Measurements from ENCODE around the gene OTULIN. TPM values are rescaled to one million over a fixed set of nuclear protein-coding genes. Genes with fewer than 3 reads are reported as not detected.

The OTULIN gene
- total RNA-seq, 1 donor from 2014 or later = 96.5 TPM

DNA sequence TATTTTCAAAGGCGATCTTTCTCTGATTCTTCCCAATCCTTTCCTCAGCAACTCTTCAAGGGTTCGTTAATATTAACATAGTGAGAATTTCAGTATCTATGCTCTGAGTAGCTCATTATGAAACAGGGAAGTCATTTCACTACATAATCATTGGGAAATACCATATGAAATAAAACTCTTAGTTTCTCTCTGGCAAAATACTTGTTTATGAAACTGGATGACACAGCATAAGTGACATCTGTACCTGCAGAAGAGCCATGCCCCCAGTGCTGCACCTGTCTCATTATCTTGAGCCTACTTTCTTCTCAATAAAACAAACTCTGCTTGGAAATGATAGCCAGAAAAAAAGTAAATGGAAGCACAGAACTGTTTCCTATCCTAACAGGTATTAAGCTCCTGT lies 33.8 kb upstream of the OTULIN start:
- no peak for ATAC-seq (ENCODE audit: low read depth)
- H3K9me3 Mint-ChIP-seq = peaks cover 3% of the 10 kb centered on the region
- POLR2A ChIA-PET = no interaction called here
- no peaks in the 10 kb centered on the region for H3K4me1 Mint-ChIP-seq
- intact Hi-C loops (cut with micrococcal nuclease) = no loop called here
- DNase-seq = no peak
- CTCF ChIA-PET = no interaction called here
- TF ChIP-seq, protein P1, sequence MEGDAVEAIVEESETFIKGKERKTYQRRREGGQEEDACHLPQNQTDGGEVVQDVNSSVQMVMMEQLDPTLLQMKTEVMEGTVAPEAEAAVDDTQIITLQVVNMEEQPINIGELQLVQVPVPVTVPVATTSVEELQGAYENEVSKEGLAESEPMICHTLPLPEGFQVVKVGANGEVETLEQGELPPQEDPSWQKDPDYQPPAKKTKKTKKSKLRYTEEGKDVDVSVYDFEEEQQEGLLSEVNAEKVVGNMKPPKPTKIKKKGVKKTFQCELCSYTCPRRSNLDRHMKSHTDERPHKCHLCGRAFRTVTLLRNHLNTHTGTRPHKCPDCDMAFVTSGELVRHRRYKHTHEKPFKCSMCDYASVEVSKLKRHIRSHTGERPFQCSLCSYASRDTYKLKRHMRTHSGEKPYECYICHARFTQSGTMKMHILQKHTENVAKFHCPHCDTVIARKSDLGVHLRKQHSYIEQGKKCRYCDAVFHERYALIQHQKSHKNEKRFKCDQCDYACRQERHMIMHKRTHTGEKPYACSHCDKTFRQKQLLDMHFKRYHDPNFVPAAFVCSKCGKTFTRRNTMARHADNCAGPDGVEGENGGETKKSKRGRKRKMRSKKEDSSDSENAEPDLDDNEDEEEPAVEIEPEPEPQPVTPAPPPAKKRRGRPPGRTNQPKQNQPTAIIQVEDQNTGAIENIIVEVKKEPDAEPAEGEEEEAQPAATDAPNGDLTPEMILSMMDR (IDR thresholded peaks at IDR 0.05) = no peak
- no peak overlapping the region for H3K27ac Mint-ChIP-seq
- no peaks in the 10 kb centered on the region for H3K36me3 Mint-ChIP-seq (ENCODE audit: low read depth)
- no peaks in the 10 kb centered on the region for H3K27me3 Mint-ChIP-seq
- no peak overlapping the region for H3K4me3 Mint-ChIP-seq

DNA sequence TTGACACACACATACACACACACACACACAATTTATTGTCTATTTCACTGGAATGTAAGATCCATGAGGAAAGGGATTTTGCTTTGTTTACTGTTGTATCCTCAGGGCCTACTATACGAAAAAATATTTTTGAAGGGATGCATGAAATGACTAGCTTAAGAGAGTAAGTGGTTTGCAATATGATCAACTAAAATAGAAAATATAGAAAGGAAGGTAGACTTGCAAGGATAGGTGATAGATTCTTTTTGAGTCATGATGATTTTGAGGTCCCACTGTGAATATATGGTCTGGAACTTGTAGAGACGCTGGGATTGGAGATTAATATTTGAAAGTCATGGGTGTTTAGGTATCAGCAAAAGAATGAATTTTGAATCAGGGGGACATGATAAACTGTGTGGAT lies 28.9 kb upstream of the OTULIN start:
- ChIA-PET POLR2A (no interaction called here), CTCF (interaction anchor here (1.3 kb wide), 1 partner anchor 13 kb away, joined by 5 read pairs; no protein-coding TSS in a partner anchor)
- Mint-ChIP-seq H3K4me3 (no peak overlapping the region), H3K27ac (no peak overlapping the region), H3K9me3 (no peaks in the 10 kb centered on the region), H3K27me3 (peaks cover 7% of the 10 kb centered on the region), H3K36me3 (ENCODE audit: low read depth) (no peaks in the 10 kb centered on the region), H3K4me1 (no peaks in the 10 kb centered on the region)
- TF ChIP-seq, protein P1 (IDR thresholded peaks at IDR 0.05) = no peak
- no peak for ATAC-seq (ENCODE audit: low read depth)
- intact Hi-C loops (cut with micrococcal nuclease) = no loop called here
- no peak for DNase-seq

DNA sequence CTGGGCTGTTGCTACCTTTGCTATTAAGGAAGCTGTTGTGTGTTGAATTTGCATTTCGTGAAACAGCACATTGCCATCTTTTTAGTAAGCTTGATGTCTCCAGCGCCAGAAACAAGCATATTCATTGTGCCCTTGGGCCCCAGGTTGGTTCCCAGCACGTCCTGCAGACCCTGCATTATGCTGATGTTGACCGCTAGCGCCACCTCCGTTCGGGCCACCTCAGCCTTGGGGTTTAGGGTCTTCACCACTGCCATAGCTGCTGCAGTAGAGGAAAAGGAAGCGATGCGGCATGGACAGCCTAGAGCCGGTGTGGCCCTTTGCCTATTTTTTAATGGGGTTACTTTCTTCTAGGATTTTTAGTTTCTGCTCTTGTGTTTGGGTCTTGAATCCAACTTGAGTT lies 23.8 kb upstream of the OTULIN start:
- ATAC-seq (ENCODE audit: low read depth) (no peak), DNase-seq (no peak)
- Mint-ChIP-seq H3K4me3 (no peak overlapping the region), H3K4me1 (no peaks in the 10 kb centered on the region), H3K36me3 (ENCODE audit: low read depth) (no peaks in the 10 kb centered on the region), H3K9me3 (no peaks in the 10 kb centered on the region), H3K27me3 (peaks cover 23% of the 10 kb centered on the region), H3K27ac (no peak overlapping the region)
- POLR2A ChIA-PET = no interaction called here
- CTCF ChIA-PET = interaction anchor here (0.9 kb wide), 1 partner anchor 289 kb away, joined by 3 read pairs; no protein-coding TSS in a partner anchor
- intact Hi-C loops (cut with micrococcal nuclease) = no loop called here
- TF ChIP-seq, protein P1 (IDR thresholded peaks at IDR 0.05) = no peak

DNA sequence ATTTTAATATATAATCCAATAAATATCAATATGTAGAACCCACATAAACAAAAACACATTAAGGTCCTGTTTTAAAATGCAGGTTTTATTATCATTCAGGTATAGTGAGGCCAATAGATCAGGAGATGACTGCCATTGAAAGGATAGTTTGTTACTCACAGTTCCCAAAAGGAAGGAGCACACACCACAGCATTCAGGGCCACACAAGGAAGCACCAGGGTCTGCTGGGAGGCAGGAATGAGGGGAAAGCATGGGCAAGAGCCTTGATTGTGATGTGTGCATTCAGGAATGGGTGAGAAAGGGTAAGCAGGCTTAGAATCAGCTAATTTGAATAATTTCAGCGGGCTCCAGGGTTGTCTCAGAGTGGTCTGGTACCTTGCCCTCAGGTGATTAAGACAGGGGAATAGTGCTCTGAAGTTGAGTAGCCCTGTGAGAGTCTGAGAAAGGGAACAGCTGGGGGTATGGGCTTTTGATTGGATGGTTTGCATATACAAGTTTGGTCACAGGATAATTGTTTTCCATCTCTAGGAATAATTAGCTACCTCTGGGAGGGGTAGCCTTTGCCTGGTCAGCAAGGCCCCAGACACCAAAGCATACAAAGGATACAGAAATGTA lies 19.8 kb upstream of the OTULIN start:
- H3K4me1 Mint-ChIP-seq = no peaks in the 10 kb centered on the region
- no peaks in the 10 kb centered on the region for H3K36me3 Mint-ChIP-seq (ENCODE audit: low read depth)
- H3K4me3 Mint-ChIP-seq = no peak overlapping the region
- H3K9me3 Mint-ChIP-seq = no peaks in the 10 kb centered on the region
- TF ChIP-seq, protein P1 (IDR thresholded peaks at IDR 0.05) = no peak
- H3K27ac Mint-ChIP-seq = no peak overlapping the region
- ChIA-PET CTCF (interaction anchor here (1.2 to 1.5 kb wide), 3 partner anchors 9 to 319 kb away, joined by 3 to 5 read pairs (median 4); no protein-coding TSS in a partner anchor), POLR2A (no interaction called here)
- ATAC-seq (ENCODE audit: low read depth) (no peak), DNase-seq (no peak)
- peaks cover 21% of the 10 kb centered on the region for H3K27me3 Mint-ChIP-seq
- intact Hi-C loops (cut with micrococcal nuclease) = loop anchor here (5.0 kb wide), 3 partner anchors 62 to 152 kb away; partner anchors contain the start of gene OTULINL

DNA sequence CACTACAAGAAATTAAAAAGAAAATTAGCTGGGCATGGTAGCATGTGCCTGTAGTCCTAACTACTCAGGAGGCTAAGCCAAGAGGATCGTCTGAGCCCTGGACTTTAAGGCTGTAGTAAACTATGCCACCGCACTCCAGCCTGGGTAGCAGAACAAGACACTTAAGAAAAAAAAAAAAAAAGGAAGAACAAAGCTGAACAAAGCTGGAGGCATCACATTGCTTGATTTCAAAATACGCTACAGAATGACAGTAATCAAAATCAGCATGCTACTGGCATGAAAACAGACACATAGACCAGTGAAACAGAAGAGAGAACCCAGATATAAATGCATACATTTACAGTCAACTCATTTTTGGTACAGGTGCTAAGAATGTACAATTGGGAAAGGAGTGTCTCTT lies 14.5 kb upstream of the OTULIN start:
- Mint-ChIP-seq H3K4me3 (no peak overlapping the region), H3K36me3 (ENCODE audit: low read depth) (no peaks in the 10 kb centered on the region), H3K27me3 (peaks cover 9% of the 10 kb centered on the region), H3K27ac (no peak overlapping the region), H3K4me1 (peaks cover 2% of the 10 kb centered on the region), H3K9me3 (no peaks in the 10 kb centered on the region)
- ChIA-PET POLR2A (no interaction called here), CTCF (interaction anchor here (2.7 to 3.9 kb wide), 3 partner anchors 35 to 325 kb away, joined by 23 to 62 read pairs (median 24); no protein-coding TSS in a partner anchor)
- ATAC-seq (ENCODE audit: low read depth) (no peak), DNase-seq (no peak)
- TF ChIP-seq, protein P1 (IDR thresholded peaks at IDR 0.05) = no peak
- intact Hi-C loops (cut with micrococcal nuclease) = no loop called here
